GM21786 (cell line): ENCODE results near the gene FARS2.

Source experiments
- ATAC-seq: cut with Tn5 transposase; IDR thresholded peaks from one replicate; pipeline ENCODE4 v1.9.1; 2021; ENCODE audit not compliant: unreplicated experiment

FARS2 gene

DNA sequence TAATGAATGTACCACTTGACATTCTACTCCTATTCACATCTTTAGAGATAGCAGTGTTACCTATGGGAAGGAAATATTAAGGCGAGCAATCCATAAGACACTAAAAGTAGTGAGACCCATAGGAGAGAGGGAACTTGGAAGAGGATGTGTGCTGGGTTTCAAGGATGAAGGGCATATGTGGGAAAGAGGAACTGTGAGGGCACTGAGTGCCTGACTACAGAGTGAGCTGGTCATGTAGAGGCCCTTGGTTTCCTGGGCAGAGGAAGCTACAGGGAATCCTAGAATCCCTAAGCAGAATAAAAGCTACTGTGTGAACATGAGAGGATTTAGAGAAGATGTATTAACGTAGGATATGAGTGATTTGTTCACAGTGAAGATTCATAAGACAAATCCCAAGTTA is 262.8 kb downstream of the FARS2 start:
- no peak for ATAC-seq

- ATAC-seq, result no peak
Measured at GRCh38 chr6:5525209-5525608, 263.9 kb downstream of the FARS2 start.

DNA sequence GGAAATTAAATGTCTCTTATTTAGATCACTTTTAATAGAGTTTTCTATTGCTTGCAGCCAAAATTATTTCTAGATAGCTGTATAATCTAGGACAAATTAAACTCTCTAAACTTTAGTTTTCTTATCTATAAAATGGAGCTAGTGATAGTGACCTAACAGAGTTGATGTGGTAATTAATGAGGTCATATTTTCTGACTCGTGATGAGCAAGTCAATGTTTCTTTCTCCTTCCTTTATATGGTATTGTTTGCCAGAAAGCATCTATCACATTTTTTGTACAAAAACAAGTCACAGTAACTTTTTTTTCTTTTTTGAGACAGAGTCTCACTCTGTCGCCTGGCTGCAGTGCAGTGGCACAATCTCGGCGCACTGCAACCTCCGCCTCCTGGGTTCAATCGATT is 267.7 kb downstream of the FARS2 start:
- ATAC-seq, result no peak

DNA sequence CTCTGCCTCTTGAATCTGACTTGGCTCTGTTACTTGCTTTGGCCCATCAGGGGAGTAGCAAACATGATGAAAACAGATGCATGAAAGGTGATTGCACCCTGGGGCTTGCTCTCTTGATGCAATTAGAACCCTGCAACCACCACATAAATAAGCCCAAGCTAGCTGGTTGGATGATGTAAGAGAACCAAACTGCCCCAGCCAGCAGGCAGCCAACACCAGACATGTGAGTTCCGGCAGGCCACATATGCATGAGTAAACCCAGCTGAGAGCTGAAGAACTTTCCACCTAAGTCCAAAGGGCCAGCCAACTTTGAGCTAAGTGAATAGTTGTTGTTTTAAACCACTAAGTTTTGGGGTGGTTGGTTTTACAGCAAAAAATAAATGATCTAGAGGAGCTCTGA is 268.4 kb downstream of the FARS2 start:
- ATAC-seq, result no peak

- ATAC-seq, result no peak
Measured at GRCh38 chr6:5531161-5531560, 269.8 kb downstream of the FARS2 start.

DNA sequence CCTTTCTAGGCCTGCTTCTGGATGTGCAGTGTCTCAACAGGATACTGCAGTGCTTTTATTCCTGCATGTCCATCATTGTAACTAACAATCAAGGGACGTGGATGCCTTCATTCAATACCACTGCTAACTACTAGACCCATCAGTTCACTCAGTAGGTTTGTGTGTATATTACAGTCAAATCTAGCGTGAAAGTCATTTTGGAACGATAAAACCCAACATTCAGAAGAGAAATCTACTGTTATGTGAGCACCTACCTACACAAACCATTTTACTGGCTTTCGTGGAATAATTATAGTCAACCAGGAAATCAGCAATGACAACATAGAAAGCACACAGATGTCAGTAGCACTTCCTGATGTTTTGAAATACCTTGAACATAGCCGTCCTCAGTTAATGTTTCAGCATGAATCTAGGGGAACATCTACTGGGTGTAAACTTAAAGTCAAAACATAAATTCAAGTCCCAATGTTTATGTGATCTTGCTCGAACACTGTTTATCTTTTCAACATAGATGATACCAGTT is 270.6 kb downstream of the FARS2 start:
- no peak for ATAC-seq

- ATAC-seq, result no peak
Measured at GRCh38 chr6:5532941-5533340, 271.6 kb downstream of the FARS2 start.

GRCh38 chr6:5534643-5535042 is 273.3 kb downstream of the FARS2 start:
- no peak for ATAC-seq

DNA sequence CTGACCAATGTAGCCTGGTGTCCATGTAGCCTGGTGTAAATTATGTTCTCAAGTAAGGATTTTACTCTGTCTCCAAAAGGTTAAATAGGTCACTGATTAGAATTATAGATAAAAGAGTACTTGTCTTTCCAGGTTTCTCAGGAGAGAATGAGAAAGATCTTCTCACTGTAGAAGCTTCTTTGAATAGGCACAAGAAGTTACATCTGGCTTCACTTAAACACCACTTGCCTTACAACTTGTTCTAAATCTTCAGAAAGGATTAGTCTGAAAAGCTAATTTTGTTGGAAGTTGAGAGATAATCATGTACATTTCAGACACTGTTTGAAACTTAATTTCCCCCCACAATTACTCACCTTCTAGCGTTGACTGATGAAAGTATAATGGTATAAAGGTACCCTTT is 275.3 kb downstream of the FARS2 start:
- no peak for ATAC-seq

DNA sequence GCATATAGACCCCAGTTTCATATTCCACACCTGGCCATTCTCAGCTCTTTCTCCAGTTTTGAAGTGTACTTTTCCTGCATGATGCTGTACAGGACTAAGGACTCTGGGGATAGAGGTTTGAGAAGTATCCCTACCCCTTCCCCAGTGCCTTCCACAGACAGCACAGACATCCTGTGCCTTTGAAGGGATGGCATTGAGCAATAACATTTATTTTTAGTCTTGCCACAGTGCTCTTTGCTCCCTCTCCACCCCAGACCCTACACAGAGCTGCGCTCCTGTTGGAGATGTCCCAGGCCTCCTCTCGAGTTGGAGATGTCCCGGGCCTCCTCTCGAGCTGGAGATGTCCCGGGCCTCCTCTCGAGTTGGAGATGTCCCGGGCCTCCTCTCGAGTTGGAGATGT is 275.8 kb downstream of the FARS2 start:
- ATAC-seq, result no peak

GRCh38 chr6:5537967-5538366 is 276.7 kb downstream of the FARS2 start:
- ATAC-seq, result no peak

- ATAC-seq, result no peak
Measured at GRCh38 chr6:5540370-5540769, 279.1 kb downstream of the FARS2 start.

DNA sequence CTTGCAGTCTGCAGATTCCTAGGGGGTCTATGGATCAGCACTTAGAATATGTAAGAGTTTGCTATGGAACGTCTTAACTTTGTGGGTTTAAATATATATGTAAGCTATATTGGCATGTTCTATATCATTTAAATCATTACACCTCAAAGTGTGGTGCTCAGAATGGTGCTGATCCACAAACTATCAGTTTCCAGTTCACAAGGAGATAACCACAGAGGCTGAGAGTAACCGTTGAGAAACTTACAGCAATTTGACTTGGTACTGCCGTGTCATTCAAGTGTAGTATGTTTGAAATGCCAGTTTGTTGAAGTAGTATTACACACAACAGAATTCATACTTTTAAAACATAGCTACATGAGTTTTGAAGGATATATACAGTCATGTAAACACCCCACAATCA is 279.7 kb downstream of the FARS2 start:
- no peak for ATAC-seq

DNA sequence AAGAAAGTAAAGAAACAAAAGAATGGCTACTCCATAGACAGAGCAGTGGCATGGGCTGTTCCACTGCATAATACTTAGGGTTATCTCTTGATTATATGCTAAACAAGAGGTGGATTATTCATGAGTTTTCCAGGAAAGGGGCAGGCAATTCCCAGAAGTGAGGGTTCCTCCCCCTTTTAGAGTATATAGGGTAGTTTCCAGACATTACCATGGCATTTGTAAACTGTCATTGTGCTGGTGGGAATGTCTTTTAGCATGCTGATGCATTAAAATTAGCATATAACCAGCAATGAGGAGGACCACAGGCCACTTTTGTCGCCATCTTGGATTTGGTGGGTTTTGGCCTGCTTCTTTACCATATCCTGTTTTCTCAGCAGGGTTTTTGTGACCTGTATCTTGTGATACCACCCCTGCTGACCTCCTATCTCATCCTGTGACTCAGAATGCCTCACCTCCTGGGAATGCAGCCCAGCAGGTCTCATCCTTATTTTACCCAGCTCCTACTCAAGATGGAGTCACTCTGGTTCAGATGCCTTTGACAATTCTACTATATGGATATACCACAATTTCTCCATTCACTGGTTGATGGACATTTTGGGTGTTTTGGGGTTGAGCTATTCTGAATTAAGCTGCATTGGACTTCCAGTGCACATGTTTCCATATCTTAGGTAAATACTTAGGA is 280.6 kb downstream of the FARS2 start:
- ATAC-seq, result no peak

DNA sequence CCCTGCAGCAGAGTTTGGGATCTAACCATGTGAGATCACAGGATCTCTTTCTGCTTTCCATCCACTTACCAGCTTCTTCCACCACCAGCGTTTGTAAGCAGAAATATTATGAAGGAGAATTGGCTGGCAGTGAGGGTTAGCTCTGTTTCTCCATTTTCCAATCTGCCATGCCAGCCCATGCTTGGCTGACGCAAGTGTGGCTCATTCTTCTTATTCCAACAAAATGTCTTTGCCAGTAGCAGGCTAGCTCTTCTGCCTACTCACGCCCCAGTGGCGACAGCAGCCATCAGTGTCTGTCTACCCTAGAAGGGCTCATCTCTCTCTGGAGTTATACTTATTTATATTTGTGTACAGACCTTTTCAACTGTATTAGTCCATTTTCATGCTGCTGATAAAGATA is 286.2 kb downstream of the FARS2 start:
- no peak for ATAC-seq

DNA sequence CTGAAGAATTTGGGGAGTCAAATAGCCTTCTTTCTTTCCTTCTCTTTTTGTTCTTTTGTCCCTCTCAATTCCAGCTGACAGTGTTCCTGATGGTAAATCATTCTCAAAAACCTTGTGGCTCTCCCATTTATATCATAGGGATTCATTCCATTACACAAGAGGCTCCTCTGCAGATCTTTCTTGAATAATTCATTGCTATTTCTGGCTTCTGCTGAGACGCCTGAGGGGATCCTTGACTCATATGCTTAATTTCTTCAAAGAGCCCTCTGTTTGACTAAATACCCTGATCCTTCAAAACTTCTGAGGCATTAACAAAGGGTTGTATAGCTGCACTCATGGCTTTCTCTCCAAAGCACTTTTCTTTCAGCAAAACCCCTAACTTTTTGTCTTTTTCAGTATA is 289.3 kb downstream of the FARS2 start:
- ATAC-seq, result no peak

DNA sequence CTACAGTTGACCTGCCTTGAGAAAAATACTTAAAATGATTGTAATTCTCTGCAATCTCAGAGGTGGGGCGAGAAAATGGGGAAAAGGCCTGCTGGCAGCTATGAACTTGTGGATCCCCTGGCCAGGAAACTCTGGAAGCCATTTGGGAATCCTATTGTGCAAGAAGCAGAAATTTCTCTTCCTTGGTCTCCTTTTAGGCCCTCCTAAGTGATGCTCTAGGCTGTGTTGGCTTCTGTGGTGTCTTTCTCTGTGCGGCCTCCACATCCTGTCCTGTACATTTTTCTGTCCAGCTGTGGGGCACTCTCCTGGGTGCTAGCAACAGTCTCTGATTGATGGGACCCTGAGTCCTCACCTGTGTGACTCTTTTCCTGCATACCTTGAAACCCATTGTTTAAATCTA is 290.9 kb downstream of the FARS2 start:
- no peak for ATAC-seq

DNA sequence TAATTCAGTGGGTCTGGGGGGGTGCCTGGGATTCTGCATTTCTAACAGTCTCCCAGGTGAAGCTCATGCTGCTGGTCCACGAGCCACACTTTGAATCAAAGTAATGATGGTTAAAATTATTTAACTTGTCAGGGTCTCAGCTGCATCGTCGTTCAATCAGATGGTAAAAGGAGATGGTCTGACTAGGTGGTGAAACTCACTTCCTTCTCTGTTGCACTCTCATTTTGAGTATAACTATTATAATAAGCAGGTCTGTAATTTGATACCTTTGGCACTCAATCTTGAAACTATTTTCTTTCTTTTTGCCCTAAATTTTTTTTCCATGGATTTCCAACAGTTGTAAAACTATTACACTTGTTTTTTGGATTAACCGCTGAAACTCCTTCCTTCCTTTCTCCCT is 292.5 kb downstream of the FARS2 start:
- peak; percentile 65 for ATAC-seq

- no peak for ATAC-seq
Measured at GRCh38 chr6:5554226-5554625, 292.9 kb downstream of the FARS2 start.

GRCh38 chr6:5556011-5556410 is 294.7 kb downstream of the FARS2 start:
- ATAC-seq, result no peak

DNA sequence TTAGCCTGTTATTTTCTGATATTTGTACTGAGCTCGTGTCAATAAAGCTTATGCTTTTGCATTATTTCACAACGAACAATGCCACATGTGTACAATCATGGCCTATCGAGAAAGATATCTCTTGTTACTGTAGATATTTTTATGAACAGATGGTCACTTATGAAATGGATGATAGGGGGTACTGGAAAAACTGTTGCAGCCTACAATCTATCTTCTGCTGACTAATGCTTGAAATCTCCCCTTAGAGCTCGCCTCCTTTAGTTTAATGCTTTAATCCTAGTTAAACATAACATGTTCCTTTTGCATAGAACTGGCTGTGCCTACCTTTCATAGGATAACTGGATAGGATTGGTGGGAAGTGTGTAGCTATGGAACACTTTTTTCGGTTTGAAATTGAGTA is 296.2 kb downstream of the FARS2 start:
- no peak for ATAC-seq

- ATAC-seq, result no peak
Measured at GRCh38 chr6:5559651-5560050, 298.3 kb downstream of the FARS2 start.

DNA sequence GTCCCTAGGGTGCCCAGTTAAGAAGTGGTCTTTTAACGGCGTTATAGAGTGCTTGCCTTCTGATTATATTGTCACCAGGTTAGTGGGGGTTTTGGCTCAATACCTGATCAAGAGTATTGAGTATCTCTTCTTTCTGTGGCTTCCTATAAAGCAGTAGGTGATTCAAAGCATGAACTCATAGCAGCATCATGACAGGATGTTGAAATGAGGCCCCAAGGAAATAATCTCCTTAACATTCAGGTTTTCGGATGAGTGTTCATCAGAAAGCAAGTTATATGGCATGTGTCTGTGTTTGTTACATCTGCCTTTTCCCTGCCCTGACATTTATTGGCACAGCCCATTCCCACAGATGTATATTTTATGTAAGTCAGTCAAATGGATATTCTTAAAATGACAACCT is 301.0 kb downstream of the FARS2 start:
- ATAC-seq, result no peak
